Tibial nerve (tissue), 4 donors: ENCODE data around the gene PTPN7. TPM values are rescaled to one million over a fixed set of nuclear protein-coding genes. Genes with fewer than 3 reads are reported as not detected.

Experiments used
- DNase-seq, 2 donors: peaks; one replicate each; pipeline ENCODE4 v3.0.0-alpha.2; 2019; ENCODE audit warnings: low spot score in 2 of 2
- H3K27ac ChIP-seq, 4 donors: fragments of 200-600 bp; sonication (generic) in 3 of 4; one replicate each; pipeline ENCODE4 v1.5.1; 2017 to 2019; ENCODE audit warnings: mild to moderate bottlenecking in 1 of 4
- H3K27me3 ChIP-seq, 2 donors: fragments of 200-600 bp; sonication (generic) in 1 of 2; one replicate each; pipeline versions ENCODE4 v1.5.1 to v1.6.0; 2017 to 2019
- H3K36me3 ChIP-seq, 3 donors: fragments of 200-600 bp; sonication (generic); one replicate each; pipeline ENCODE4 v1.5.1; 2018 to 2019
- H3K4me1 ChIP-seq, 4 donors: fragments of 200-600 bp; sonication (generic) in 3 of 4; one replicate each; pipeline ENCODE4 v1.5.1; 2017 to 2019
- H3K4me3 ChIP-seq, 4 donors: fragments of 200-600 bp; sonication (generic) in 3 of 4; one replicate each; pipeline ENCODE4 v1.5.1; 2017 to 2019; ENCODE audit warnings: mild to moderate bottlenecking in 1 of 4, moderate library complexity in 1 of 4
- H3K9me3 ChIP-seq, 4 donors: fragments of 200-600 bp; sonication (generic) in 3 of 4; one replicate each; pipeline ENCODE4 v1.5.1; 2017 to 2019
- CTCF ChIP-seq, 5 experiments: fragments of 200-600 bp in 3 of 5; fragments of 450-650 bp in 2 of 5; sonication (generic) in 3 of 5; IDR thresholded peaks; one replicate each; pipeline ENCODE4 v1.5.1; 2016 to 2019; ENCODE audit warnings: antibody characterized with exemption in 5 of 5, mild to moderate bottlenecking in 3 of 5, moderate library complexity in 2 of 5
- EP300 ChIP-seq, 2 donors: sonication (generic); formaldehyde crosslinking; IDR thresholded peaks; one replicate each; pipeline ENCODE4 v1.6.1; 2017; ENCODE audit warnings: antibody characterized with exemption in 2 of 2, mild to moderate bottlenecking in 1 of 2
- POLR2A ChIP-seq, 2 donors: fragments of 450-650 bp; IDR thresholded peaks; one replicate each; pipeline ENCODE4 v1.6.1; 2017; ENCODE audit warnings: antibody characterized with exemption in 2 of 2, mild to moderate bottlenecking in 2 of 2, moderate library complexity in 2 of 2
- WGBS, 2 donors: methylation state at CpG; one replicate each; pipeline ENCODE4 v1.1.5; 2018; 5-methylcytosine and 5-hydroxymethylcytosine counted together
- total RNA-seq, 4 donors: library from RNA; depleted of rRNA; stranded (reverse); fragments of >200 nt; gene quantifications; one replicate each; pipeline ENCODE4 v1.1.0, GENCODE V29; 2016

PTPN7 gene
- 10 to 100 TPM in 1 of 4 donors, 1 to 10 TPM in 3; 1.2 to 13.8 (median 6.8) TPM for total RNA-seq

DNA sequence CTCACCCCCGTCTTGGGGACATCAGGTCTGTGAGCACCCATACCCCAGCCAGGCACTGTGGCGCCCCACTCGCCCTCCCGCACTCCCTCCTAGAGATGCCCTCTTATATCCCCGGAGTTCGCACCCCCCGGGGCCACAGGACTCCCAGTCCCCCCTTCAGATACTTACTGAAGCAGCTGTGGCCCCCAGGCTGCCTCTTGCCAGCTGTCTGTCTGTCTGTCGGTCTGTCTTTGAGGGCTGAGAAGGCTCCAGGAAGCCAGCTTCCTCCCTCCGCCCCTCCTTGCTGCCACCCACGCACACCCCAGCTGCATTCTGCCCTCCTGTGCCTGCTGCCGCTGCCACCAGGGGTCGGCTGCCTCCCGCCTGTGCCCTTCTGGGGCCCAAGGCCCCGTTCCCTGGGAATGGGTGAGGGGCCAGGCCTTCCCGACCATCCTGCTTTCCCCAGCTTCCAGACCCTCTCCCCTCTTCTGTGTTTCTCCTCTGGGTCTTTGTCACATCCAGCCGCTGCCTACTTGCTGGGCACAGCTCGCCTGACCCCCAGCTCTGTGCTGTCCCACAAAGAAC lies at the start of gene PTPN7:
Gene PTPN7 (minus strand): TSS at position 226 of the 564 bp plus-strand sequence. CDS start 1,200 bp downstream, outside the sequence.
- Histone ChIP-seq H3K27me3 (no peaks in the 10 kb centered on the region), H3K4me3 (peak within 1 kb of the TSS in 3 of 4 donors; percentile 6 to 32 (median 32)), H3K36me3 (no peaks in the 10 kb centered on the region), H3K4me1 (peaks cover 0 to 50% (median 20%) of the 10 kb centered on the region in 4 donors), H3K27ac (peak within 1 kb of the TSS in 2 of 4 donors; percentile 39 to 80), H3K9me3 (no peaks in the 10 kb centered on the region)
- peak in 3 of 5 experiments; percentile 5 to 35 (median 18) for TF ChIP-seq CTCF (IDR thresholded peaks at IDR 0.05)
- TF ChIP-seq POLR2A (IDR thresholded peaks at IDR 0.05): no peak
- no peak for TF ChIP-seq EP300 (IDR thresholded peaks at IDR 0.05)
- no peak for DNase-seq
- 58 to 59% methylated on average over 17 of the region's 17 CpGs for WGBS, 2 donors

DNA sequence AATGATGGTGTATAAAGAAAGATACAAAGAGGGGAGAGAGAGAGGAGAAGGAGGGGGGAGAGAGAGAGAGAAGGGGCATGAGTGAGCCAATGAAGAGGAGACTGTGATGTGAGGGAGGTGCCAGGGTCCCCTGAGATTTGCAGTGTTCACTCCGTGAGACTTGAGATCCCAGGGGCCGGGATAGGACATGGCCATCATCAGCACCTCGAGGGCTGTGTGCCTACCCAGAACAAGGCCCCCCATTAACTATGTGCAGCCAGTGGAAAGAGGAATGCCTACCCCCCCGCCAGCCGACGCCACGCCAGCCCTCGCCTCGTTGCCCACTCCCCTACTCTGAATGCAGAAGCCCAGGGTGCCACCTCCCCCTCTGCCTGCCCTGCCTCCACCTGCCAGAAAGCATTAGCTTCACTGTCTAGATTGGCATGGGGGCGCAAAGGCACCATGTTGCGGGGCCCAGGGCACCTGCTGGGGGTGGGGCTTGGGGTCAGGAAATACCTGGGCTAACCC lies 48.0 kb upstream of the PTPN7 start:
- TF ChIP-seq EP300 (IDR thresholded peaks at IDR 0.05) (no peak), CTCF (IDR thresholded peaks at IDR 0.05) (no peak), POLR2A (IDR thresholded peaks at IDR 0.05) (no peak)
- Histone ChIP-seq H3K4me1 (no peaks in the 10 kb centered on the region), H3K27me3 (peaks cover 0 to 39% of the 10 kb centered on the region in 2 donors), H3K4me3 (no peak overlapping the region), H3K9me3 (no peaks in the 10 kb centered on the region), H3K27ac (no peak overlapping the region), H3K36me3 (no peaks in the 10 kb centered on the region)
- no peak for DNase-seq
- 66 to 72% methylated on average over 8 to 11 of the region's 11 CpGs for WGBS, 2 donors

- 22 to 29% methylated on average over 1 of the region's 1 CpG for WGBS, 2 donors
- Histone ChIP-seq H3K4me1 (no peaks in the 10 kb centered on the region), H3K27ac (no peak overlapping the region), H3K9me3 (no peaks in the 10 kb centered on the region), H3K36me3 (no peaks in the 10 kb centered on the region), H3K27me3 (peaks cover 0 to 28% of the 10 kb centered on the region in 2 donors), H3K4me3 (no peak overlapping the region)
- TF ChIP-seq CTCF (IDR thresholded peaks at IDR 0.05) (no peak), POLR2A (IDR thresholded peaks at IDR 0.05) (no peak), EP300 (IDR thresholded peaks at IDR 0.05) (no peak)
- DNase-seq: no peak
Measured at GRCh38 chr1:202207292-202207691, 46.9 kb upstream of the PTPN7 start.

- Histone ChIP-seq H3K36me3 (no peaks in the 10 kb centered on the region), H3K9me3 (no peaks in the 10 kb centered on the region), H3K27me3 (peaks cover 0 to 18% of the 10 kb centered on the region in 2 donors), H3K4me3 (no peak overlapping the region), H3K4me1 (peaks cover 0 to under 1% (median 0%) of the 10 kb centered on the region in 4 donors), H3K27ac (no peak overlapping the region)
- TF ChIP-seq CTCF (IDR thresholded peaks at IDR 0.05) (no peak), POLR2A (IDR thresholded peaks at IDR 0.05) (no peak), EP300 (IDR thresholded peaks at IDR 0.05) (no peak)
- DNase-seq: no peak
- 58 to 62% methylated on average over 5 of the region's 5 CpGs for WGBS, 2 donors
Measured at GRCh38 chr1:202205523-202206190, 45.3 kb upstream of the PTPN7 start.

DNA sequence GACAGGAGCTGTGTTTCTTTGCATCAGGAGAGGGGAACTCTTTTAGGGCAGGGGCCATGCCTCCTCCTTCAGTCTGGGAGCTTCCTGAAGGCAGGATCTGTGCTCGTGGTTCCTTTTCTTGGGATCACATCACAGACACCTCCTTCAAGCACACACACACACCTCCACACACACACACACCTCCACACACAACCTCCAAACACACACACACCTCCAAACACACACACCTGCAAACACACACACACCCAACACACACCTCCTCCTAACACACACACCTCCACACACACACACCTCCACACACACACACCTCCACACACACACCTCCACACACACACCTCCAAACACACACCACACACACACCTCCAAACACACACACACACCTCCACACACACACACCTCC lies 43.7 kb upstream of the PTPN7 start:
- Histone ChIP-seq H3K4me1 (peaks cover 0 to 16% (median 0%) of the 10 kb centered on the region in 4 donors), H3K9me3 (no peaks in the 10 kb centered on the region), H3K27me3 (peaks cover 0 to 17% of the 10 kb centered on the region in 2 donors), H3K36me3 (no peaks in the 10 kb centered on the region), H3K4me3 (no peak overlapping the region), H3K27ac (no peak overlapping the region)
- TF ChIP-seq EP300 (IDR thresholded peaks at IDR 0.05): no peak
- 38 to 63% methylated on average over 1 of the region's 1 CpG for WGBS, 2 donors
- DNase-seq: no peak
